LoVo (cell line): ENCODE data around the gene ERC2.

Experiments used
- DNase-seq: peaks from one replicate; pipeline ENCODE4 v3.0.0-alpha.2; 2016; ENCODE audit warnings: low spot score

Gene ERC2

GRCh38 chr3:55639896-55640765, 828.1 kb downstream of the ERC2 start:
- peak; percentile 7 for DNase-seq

DNA sequence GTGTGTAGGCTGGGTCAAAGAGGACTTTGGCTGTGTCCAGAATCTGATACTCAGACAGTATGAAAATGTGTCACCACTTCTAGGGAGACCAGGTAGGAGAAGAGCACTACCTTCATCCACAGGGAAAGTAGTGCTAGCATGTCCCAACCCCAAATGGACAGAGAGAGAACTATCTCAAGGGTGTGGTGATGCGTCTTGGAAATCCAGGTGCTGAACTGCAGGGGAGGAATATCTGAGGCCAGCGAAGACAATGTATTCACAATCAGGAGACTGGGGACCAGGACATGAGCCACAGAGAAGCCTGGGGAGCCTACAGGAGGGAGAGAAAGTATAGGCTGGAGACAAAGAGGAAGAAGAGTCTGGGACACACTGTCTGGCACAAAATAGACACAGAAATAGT, 829.1 kb downstream of the ERC2 start:
- DNase-seq = no peak

DNA sequence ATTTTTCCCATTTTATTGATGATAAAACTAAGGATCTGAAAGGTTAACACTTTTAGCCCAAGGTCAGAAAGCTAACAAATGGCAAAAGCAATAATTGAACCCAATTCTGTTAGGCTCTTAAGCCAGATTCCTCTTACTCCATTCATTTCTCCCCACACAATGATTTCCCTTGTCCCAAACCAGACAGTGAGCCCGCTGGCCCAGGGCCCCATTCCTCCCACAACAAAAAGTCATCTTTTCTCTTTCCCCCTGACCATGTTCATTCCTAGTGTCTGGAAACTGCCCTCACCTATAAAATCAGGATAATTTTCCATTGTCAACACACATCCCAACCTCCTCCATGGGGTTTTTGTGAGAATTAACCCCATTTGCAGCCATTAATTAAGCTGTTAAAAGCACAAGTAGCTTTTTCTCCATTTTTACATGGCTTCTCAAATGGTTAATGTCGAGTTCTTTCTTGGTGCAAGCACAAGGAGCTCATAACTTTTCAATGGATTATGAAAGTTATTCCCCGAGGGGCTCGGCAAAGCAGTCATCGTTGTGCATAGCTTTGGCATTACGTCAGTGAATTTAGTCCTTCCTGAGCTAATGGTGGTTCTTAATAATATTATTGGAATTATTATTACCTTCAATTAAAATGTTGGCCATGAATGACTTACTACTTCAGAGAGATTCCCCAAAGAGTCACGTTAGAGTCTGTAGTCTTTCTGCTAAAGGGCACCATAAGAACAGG, 830.2 kb downstream of the ERC2 start:
- DNase-seq = no peak

- no peak for DNase-seq
Observed at GRCh38 chr3:55636300-55637195, 831.7 kb downstream of the ERC2 start.

DNA sequence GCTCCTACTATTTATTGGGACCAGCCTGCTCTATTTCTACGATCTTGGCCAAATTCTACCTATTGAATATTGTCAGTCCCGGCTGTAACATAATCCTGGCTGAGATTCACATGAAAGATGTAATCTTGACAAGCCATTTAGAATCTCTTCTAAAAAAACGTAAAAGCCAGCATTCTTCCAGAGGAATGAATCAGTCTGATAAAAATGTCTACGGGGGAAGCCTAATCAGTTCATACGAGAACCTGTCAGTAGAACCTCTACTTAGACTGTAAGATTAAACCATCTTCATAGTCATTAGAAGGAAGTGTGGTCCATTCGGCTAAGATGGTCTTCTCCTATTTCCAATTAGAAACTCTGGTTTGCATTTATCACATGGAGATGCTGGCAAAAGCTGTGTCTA, 833.9 kb downstream of the ERC2 start:
- no peak for DNase-seq

DNA sequence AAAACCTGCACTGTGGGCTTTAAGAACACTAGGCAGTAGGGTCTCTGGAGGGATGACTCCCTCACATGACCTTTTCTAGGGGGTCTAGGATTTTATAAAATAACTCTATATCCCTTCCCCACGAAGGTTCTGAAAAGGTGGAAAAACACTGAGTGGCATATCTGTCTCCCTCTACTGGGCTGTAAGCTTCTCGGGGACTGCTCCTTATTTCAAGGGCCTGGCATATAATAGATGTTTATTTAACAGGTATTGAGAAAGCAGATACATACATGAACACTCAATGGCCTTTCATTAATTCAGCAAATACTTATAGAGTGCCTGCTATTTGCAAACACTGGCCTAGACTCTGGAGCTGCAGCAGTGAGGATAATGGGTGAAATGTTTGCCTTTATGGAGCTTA, 834.9 kb downstream of the ERC2 start:
- no peak for DNase-seq

GRCh38 chr3:55631766-55632331, 836.4 kb downstream of the ERC2 start:
- DNase-seq = no peak

- no peak for DNase-seq
Observed at GRCh38 chr3:55630921-55631299, 837.4 kb downstream of the ERC2 start.

DNA sequence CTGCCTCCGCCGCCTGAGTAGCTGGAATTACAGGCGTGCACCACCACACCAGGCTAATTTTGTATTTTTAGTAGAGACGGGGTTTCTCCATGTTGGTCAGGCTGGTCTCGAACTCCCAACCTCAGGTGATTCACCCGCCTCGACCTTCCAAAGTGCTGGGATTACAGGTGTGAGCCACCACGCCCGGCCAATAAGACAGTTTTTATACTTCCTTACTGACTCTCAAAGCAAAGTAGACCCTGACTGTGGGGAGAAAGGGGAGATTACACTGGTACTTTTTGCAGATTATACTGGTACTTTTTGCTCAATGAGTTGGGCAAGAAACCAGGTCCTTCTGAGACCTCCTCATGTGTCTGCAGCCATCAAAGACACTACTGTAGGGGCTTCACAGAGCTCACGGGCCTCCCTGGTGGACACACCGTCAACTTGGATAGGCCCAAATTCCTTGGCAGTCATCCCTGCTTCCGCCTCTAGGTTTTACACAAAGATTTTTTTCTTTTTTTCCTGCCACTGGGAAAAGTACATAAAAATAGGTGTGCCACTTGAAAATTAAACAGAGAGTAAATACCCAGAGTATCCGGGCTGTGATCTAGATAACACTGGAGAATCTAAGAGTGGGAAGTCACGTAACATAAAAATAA, 837.9 kb downstream of the ERC2 start:
- DNase-seq = peak; percentile 60

GRCh38 chr3:55629432-55629831, 838.8 kb downstream of the ERC2 start:
- DNase-seq = peak; percentile 51

DNA sequence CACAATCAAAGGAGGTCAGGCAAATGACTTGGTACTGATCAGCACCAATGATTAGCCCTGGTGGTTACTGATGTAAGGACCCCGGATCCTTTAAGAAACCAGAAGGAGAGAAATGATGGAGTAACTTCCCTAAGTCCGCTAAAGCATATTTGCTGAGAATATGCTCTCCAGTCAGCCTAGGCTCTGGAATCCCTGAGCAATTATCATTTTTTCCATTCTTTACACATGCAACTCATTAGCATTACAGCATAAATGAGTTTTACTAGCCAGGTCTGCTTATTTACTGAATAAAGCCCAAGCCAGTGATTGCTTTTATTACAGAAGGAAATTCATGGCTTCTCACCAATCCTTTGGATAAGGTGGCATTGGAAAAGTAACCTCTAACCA, 842.0 kb downstream of the ERC2 start:
- DNase-seq = no peak

- DNase-seq = no peak
Observed at GRCh38 chr3:55624238-55624637, 844.0 kb downstream of the ERC2 start.

GRCh38 chr3:55623786-55624185, 844.5 kb downstream of the ERC2 start:
- DNase-seq = no peak

- DNase-seq = no peak
Observed at GRCh38 chr3:55622733-55623132, 845.5 kb downstream of the ERC2 start.

DNA sequence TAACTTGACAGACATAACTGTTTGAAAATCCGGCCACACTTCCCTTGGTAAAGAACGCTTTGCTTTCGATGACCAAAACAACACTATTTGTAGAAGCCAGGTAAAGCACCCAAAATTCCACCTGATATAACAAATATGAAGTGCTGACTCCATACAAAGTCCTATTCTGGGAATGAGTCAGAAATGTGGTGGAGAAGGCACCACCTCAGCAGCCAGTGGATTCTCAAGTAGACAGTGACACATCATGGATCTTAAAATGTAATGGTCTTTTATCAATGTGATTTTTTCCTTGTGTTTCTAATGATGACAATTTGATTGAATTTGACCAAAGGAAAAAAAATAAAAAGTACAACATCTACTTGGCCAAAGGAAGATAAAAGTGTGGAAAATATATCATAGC, 846.2 kb downstream of the ERC2 start:
- DNase-seq = peak; percentile 16

- DNase-seq = no peak
Observed at GRCh38 chr3:55621648-55622047, 846.6 kb downstream of the ERC2 start.

DNA sequence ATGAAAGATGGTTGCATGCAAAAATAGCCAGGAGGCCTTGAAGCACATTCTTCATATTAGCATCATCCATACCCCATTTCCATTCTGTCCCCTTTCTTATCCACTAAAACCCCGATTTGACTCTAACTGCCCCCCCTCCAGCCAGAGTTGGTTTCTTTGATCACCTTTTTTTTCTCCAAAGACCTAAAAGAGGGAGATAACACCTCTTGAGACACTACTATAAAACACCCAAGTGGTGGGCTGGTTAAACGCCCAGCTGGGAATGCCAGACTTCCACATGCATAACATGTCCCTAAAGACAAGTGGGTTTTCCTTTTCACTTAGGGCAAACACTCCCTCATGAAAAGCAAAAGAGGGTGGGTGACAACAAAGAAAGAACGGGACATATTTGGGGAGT, 847.2 kb downstream of the ERC2 start:
- no peak for DNase-seq

GRCh38 chr3:55620351-55621025, 847.8 kb downstream of the ERC2 start:
- DNase-seq = peak; percentile 70

- DNase-seq = no peak
Observed at GRCh38 chr3:55619046-55619808, 849.0 kb downstream of the ERC2 start.

GRCh38 chr3:55617385-55617784, 850.9 kb downstream of the ERC2 start:
- DNase-seq = no peak
